Measurements from ENCODE around the gene C16orf95.
"Not testable (repeated sequence)": the region's sequence is repeated elsewhere in the genome, so short reads cannot be mapped to it uniquely, and the experiment has no call there.

The C16orf95 gene

DNA sequence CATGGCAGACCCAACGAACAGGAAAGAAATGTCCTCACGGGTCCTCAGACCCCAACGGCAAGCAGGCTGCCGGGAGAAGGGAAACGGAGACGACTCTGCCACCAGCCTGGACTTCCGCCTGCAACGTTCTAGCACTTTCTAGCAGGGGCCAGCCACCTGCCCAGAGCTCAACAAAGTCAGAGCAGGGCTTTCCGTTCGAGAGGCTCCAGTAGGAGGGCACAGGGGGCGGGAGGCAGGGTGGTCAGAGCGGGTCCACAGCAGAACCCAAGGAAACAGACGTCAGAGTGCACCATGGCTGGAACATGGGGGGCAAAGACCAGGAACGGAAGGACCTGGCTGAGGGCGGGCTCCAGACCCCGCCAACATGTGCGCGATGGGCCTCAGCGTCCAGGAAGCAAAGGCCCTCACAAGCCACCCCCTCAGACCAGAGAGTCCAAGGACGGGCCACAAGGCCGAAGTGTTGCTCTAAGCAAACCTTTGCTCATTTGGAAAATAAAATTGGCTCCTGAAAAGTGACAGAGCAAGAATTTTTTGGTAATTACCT, 29.4 kb upstream of the C16orf95 start:
- DNase-seq (ENCODE audit: low read depth) = no peak

DNA sequence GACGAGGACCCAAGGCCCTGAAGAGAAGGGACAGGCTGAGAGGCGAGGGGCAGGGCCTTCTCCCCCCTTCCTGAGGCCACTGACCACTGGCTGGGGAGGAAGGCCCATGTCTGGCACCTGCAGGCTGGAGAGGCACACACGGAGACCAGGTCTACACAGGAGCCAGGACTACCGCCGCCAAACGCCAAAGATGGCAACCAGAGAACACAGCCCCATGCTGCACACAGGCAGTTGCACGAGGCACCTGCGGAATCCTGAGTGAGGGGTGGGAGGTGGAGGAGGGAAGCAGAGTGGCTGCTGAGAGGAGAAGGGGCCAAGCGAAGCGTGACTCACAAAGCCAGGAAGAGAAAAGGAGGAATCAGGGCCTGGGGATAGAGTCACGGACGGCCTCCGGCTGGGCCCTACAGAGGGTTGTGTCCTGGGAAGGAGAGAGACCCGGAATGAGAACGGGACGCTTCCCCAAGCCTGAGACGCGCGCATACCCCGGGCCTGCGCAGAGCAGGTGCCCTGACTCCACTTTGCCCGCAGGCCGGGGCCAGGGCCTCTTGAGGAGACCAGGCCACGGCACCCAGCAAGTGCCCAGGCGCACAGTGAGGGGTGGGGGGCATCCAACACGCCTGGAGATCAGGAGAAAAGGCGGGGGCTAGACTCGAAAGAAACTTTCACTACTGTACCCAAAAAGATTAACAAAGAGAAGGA, 28.7 kb upstream of the C16orf95 start:
- DNase-seq (ENCODE audit: low read depth) = no peak

DNA sequence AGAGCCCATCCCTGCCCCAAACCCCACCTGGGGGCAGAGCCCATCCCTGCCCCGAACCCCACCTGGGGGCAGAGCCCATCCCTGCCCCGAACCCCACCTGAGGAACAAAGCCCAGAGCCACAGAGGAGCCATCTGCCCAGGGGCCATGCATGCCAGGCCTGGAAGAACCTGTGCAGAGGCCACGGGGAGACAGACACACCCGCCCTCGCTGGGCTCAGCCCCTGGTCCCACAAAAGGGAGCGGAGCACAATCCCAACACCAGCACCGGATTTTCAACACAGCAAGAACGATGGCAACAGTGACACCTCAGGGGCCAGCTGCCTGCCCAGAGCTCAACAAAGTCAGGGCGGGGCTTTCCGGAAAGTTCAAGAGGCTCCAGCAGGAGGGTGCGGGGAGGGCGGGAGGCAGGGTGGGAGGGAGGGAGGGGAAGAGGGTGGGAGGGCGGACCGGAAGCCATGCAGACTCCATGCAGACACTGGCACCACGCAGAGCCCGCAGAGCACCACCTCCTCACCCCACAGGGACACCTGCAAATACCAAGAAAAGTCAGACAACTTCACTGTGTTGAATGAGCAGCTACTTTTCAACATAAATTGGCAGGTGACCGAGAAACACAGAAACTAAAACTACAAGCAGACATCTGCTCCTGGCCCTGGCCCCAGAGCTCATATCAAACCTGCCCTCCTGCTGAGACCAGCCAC, 27.9 kb upstream of the C16orf95 start:
- DNase-seq (ENCODE audit: low read depth) = no peak

DNA sequence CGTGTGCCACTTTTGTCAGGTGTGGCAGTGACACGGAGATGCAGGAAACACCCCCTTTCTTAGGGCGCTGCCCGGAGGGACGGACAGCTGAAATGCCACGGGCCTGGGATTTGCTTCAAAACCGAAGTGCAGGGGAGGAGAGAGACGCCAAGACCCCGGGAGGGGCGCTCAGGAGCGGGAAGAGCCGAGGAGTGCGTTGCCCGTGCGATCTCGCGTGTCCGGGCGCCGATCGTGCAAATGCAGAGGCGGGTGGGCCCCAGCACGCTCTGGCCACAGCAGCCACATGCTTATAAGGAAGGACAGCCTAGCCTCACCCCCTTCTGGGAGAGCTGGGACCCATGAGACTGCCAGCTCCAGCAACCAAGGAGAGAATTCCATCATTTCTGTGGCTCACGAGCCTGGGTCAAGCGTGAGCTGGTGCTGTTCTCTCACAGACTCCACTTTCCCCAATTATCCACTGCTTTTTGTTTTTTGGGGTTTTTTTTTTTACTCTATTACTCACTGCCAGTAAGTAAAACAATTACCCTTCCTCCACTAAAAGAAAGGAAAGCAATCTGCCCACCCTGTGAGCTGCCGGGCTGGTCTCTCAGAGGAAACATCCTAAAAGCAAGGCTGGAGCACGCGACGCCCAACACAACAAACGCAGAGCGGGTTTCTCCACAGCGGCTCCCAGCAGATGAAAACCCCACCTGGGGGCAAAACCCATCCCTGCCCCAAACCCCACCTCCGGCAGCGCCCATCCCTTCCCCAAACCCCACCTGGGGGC, 27.2 kb upstream of the C16orf95 start:
- DNase-seq (ENCODE audit: low read depth) = no peak

DNA sequence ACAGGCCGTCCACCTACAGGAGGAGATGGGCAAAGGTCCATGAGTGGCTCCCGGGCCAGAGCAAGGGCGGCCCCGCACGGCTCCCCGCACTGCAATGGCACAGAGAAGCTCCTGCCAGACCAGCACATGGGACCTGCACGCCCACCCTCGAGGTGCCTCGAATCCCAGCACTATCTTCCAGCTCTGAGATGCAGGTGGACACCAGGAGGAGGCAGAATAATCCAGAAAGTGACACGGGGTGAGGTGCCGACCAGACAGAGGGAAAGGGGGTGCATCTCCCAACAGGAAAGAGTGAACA, 26.5 kb upstream of the C16orf95 start:
- DNase-seq (ENCODE audit: low read depth) = no peak

DNA sequence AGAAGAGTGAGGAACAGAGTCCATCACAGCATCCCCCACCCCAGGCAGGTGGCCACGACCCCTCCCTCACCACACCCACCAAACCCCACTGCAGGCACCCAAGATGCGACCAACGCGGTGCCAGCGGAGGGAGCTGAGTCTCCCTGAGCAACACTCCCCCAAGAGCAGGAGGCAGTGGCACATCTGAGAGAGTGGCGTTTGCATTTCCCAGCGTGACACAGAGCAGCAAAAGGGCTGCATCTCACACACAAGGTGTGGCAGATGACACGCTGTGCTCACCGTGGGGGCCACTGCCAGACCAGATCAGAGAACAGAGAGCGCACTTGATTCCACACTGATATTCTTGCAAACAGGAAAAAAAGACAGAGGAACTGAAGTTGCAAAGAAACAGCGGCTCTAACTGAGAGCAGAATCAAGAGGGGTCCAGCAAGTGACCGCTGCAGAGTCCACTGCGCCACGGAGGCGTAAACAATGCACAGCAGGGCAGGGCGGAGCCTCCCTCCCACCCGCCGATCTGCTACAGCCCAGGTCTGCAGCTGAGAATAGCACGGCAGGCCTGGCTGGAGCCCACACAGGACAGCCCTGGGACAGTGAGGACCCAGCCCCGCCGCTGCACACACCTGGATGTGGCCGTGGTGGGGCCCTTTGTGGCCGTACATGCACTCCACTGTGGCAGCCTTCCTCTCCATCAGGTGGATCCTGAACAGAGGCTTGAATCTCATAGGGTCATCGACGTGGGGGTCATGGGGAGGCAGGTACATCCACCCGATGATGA, 26.0 kb upstream of the C16orf95 start:
- DNase-seq (ENCODE audit: low read depth) = no peak

DNA sequence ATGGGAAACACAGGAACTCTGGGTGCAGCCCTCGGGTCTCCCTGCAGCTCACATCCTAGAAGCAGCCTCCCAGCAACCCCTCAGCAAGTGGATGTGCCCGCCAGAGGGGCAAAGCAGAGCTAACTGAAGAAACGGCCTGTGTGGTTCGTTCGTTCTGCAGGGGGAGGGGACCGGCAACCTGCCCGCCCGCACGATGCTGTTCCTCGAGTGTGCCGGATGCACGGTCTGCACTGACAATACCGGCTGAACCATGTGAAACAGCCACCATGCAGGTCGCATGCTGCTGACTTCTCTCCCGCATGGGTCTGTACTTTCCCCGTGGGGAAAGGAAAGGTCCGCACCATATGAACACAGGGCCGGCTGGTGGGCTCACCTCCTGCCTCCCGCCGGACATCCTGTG, 25.3 kb upstream of the C16orf95 start:
- no peak for DNase-seq (ENCODE audit: low read depth)

DNA sequence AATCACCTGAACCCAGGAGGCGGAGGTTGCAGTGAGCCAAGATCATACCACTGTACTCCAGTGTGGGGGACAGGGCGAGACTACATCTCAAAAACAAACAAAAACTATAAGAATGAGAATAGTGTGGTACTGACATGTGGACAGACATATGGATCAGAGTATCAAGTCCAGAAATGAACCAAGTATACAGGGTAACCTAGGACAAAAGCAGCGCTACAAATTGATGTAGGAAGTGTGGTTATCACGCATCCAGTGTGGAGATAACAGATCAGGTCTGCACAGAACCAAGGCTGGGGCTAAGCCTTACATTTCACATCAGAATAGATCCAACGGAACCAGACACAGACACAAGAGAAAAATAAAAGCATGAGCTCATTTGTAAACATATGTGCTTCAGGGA, 23.0 kb upstream of the C16orf95 start:
- no peak for DNase-seq (ENCODE audit: low read depth)

DNA sequence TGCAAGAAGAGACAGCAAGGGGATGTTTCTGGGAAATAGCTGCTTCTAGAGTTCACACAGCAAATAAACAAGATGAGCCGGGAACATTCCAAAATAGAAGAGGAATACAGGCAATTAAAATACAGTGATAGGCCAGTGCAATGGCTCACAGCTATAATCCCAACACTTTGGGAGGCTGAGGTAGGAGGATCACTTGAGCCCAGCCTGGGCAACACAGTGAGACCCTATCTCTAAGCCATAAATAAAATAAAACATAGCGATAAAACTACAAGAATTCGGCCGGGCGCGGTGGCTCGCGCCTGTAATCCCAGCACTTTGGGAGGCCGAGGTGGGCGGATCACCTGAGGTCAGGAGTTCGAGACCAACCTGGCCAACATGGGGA, 22.5 kb upstream of the C16orf95 start:
- not testable (repeated sequence) for DNase-seq (ENCODE audit: low read depth)

DNA sequence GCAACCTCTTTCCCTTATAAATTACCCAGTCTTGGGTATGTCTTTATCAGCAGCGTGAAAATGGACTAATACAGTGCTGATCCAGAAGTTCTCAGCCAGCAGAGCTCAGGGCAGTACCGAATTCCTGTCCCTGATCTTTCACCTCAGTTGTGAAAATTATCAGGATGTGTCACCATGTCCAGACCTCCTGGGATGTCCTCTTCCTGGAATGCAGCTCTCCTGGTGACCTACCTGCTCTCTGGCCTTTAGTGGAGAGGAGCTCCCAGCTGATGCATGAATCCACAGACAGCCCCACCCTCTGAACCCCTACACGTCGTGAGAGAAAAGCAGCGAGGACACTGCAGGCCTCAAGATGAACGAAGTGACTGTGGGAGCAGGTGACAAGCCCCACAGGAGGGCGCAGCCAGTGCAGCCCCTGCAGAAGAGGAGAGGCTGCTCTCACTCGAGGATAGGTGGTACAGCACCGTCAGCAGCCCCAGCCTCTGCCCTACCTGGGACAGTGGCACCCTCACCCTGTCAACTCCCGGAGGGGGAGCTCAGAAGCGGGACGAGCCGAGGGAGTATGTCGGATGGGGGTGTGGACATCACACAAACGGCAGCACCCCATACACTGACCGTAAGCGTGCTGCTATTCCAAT, 22.0 kb upstream of the C16orf95 start:
- DNase-seq (ENCODE audit: low read depth) = no peak

DNA sequence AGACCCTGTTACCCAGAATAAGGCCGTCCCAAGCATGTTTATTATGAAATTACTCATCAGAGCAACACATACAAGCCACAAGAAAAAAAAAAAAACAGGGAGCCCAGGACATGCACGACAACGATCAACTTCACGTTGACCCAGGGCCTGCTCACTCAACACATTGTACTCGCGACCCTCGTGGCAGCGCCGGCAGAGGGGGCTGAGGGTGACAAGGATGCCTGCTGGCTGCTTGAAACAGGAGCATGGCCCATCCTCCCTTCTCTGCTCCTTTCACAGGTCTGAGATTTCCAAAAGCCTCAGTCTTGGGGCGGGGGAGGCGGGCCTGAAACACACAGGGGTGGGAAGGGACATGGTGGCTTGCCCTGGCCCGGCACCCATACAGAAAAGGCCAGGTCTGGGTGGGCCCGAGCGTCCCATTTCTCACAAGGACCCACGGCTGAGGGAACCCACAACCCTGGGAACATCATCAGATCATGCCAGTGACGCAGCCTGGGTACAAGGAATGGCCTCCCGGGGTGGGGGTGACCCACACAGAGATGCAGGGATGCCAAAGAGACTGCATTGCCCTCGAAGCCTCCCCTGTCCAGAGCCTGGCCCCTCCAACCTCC, 21.1 kb upstream of the C16orf95 start:
- no peak for DNase-seq (ENCODE audit: low read depth)

DNA sequence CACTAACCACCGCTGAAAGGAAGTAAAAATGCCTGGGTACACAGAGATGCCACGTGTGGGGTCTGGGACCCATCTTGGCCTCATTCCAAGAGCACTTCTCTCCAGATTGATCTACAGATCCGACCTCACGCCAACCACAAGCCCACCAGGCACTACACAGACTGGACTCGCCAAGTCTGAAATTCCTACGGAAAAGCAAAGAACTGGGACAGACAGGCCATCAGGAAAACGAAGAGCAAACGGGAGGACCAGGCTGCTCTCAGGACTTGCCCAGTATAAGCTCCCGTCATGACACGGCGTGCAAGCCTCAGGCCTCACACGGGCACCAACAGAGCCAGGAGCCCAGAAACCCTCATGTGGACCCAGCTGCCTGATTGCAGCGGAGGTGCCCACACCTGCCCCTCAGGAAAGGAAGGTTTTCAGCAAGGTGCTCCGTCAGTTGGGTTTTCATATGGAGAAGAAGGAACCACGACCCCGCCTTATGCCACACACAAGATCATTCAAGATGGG, 20.1 kb upstream of the C16orf95 start:
- no peak for DNase-seq (ENCODE audit: low read depth)

DNA sequence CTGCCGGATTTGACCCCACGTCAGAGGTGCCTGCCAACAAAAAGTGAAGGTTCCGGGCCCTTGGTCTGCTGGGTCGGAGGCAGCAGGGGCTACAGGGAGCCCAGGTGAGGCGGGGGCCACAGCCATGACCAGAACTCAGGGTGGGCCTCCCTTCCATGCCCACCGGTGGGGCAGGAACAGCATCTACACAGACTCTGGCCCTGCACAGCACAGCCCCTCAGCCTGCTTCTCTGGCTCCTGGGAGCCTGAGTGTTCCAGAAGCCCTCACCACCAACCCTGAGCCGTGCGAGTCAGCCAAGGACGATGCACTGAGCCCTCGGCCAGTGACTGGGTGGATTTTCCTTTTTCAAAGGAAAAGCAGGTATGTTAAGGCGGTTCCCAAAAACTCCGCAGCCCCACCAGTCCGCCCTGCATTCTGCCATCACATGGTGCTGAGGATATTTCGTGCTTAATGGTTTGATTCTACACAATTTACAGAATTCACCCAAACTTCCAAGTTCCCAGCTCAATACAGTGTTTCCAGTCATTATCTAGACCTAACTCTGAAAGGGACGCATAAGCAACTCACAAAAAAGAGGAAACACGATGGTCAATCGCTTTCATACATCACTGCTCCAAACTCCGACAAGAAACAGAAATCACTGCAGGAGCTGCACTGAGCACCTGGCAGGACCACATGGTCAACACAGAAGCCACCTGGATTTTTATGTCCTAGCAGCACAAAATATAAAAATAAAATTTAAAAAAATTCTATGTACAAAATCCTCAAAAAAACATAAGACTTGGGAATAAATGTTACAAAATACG, 19.4 kb upstream of the C16orf95 start:
- no peak for DNase-seq (ENCODE audit: low read depth)

DNA sequence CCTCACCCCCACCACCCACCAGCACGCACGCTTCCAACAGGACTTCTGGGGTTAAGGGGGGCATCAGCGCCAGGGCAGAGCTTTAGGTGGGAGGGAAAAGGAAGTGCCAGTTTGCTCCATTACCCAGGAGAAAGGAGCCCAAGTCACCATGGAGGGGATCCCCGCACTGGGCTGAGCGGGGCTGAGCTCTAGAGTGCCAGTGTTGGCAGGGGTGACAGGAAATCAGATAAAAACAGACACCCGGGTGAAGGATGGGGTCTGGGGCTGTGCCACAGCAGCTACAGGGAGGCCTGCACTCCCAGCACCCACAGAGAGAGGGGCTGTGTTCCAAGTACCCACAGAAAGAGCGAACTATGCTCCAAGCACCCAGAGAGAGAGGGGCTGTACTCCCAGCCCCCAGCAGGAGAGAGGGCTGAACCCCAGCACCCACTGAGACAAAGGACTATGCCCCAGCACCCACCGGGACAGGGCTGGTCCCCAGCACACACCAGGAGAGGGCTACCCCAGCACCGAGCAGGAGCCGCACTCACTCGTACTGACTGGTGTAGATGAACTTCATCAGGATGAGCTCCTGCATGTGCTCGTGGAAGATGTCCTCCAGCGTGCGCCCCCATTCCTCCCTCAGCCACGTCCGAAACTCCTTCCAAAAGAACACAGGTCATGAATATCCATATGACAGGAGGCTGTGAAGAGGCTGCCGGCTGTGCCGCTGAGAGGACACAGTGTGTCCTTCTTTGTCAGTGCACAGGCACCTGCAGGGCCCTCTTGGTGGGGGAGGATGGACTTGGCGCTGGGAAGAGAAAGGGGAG, 18.6 kb upstream of the C16orf95 start:
- no peak for DNase-seq (ENCODE audit: low read depth)

DNA sequence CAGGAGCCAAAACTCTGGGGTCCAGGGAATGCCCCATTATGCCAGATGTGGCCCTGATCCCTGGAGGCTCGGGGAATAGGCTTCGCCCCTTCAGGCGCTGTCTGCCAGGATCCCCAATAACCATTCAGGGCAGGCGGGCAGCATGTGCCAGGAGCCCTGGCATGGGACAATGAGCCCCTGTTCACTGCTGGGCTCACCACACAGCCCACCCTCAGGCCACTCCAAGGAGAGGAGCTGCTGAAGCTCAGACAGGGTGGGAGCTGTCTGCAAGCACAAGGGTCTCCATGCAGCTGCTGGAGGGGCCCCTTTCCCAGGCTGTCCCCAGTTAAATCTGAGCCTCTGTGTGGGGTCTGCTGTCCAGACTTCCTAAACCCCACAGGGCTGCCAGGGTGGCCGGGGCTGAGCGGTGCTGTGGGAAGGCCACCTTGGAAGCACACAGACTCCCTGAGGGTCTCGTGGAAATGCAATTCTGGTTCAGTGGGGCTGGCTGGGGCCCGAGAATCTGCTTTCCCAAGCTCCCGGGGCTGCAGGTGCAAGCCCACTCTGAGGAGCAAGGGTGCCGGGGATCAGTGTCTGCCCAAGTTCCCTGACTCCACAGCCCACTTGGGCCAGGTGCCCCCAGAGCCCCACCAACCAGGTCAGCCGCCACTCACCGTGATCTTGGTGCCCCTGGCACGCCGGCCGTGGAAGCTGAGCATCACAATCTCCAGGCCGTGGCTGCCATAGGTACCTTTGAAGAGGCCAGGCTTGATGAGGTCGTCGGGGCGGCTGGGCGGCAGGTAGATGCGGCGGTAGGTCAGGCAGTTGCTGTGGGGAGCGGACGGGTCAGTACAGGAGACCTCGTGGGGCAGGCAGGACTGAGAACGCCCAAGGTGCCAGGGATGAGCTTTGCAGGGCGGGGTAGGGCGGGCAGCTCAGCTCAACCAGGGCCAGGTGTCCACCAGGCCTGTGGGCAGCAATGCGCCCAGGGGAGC, 17.7 kb upstream of the C16orf95 start:
- DNase-seq (ENCODE audit: low read depth) = no peak

DNA sequence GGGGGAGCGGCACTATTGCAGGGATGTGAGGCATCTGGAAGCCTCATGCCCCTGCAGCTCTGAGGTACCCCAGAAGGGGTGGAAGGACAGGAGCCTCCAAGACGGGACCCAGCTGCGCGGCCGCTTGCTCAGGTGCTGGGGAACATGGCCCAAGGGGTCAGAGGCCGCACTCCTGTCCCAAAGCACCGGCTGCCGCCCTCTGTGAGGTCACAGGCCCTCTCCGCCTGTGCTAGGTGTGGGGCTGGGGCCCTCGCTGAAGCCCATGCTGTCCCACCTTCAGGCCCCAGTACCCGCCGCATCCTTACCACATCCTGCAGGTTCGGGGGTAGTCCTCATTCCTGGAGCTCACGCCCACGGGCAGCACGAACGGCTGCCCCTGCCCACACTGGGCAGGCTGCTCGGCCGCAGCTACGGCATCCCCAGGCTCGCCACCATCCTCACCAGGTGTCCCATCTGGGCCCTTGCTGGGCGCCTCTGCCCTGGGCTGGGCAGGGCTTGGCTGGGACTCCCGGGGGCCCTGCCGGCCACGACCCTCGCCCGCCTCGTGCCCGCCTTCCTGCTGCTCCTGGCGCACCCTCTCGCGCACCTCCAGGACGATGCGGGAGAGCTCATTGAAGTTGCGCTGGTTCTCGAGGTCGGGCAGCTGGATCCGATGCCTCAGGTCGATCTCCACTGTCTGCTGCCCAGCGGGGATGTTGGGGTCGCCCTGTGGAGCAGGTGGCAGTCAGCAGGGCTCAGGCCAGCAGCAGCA, 16.6 kb upstream of the C16orf95 start:
- DNase-seq (ENCODE audit: low read depth) = no peak

DNA sequence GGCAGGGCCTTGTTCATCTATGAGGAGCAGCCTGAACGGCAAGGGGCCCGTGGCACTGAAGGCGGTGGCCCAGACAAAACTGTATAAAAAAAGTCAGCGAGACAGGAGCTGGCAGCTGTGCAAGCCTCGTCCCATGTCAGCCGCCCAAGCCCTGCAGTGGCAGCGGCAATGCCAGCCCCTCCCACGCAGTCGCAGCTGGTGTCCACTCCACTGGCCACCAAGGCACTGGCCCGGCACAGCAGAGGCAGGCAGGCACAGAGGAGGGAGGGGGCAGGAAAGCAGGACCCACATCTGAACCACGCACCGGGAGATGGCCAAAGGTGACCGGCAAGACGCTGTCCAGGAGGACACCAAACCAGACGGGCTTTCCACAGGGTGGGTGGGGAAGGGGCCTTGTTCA, 15.9 kb upstream of the C16orf95 start:
- no peak for DNase-seq (ENCODE audit: low read depth)

DNA sequence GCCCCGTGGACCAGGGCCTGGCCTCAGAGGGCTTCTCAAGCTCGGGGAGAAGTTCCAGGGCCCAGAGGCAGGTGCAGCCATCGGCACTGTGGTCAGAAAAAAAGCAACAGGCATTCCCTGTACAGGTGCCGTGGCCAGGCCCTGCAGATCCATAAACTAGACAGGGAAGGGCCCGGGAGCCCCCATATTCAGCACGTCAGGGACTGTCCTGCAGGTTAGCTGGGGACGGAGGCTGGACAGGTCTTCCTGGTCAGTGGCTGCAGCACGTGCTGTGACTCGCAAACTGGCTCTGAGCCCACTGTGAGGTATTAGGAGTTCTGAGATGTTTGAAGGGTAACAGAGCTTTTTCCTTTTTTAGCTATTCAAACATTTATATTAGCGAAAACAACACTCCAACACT, 15.0 kb upstream of the C16orf95 start:
- no peak for DNase-seq (ENCODE audit: low read depth)

Data from GM04503 (cell line).